HFFc6 (cell line): ENCODE measurements around the gene ZNF410. TPM values are rescaled to one million over a fixed set of nuclear protein-coding genes. Genes with fewer than 3 reads are reported as not detected.
"Not testable (repeated sequence)": the region's sequence is repeated elsewhere in the genome, so short reads cannot be mapped to it uniquely, and the experiment has no call there.

ENCODE experiments used
- DNase-seq: peaks from one replicate; pipeline ENCODE4 v3.0.0-alpha.2; 2018
- H3K27ac Mint-ChIP-seq: 2 replicates; pipeline ENCODE4 v1.8.0; 2020; ENCODE audit warnings: mild to moderate bottlenecking, mixed read lengths
- H3K27me3 Mint-ChIP-seq: 2 replicates; pipeline ENCODE4 v1.8.0; 2021; ENCODE audit warnings: mild to moderate bottlenecking, moderate library complexity, mixed read lengths; ENCODE audit not compliant: insufficient read depth
- H3K36me3 Mint-ChIP-seq: 2 replicates; pipeline ENCODE4 v1.8.0; 2021; ENCODE audit warnings: low read depth, mixed read lengths
- H3K4me1 Mint-ChIP-seq: 2 replicates; pipeline ENCODE4 v1.8.0; 2020; ENCODE audit warnings: low read depth, mixed read lengths
- H3K4me3 Mint-ChIP-seq: 2 replicates; pipeline ENCODE4 v1.8.0; 2020; ENCODE audit warnings: mild to moderate bottlenecking, moderate library complexity, mixed read lengths
- H3K9me3 Mint-ChIP-seq: 2 replicates; pipeline ENCODE4 v1.8.0; 2020; ENCODE audit warnings: mild to moderate bottlenecking, mixed read lengths
- CTCF ChIP-seq: fragments of 200-600 bp; sonication (generic); IDR thresholded peaks from 2 replicates; pipeline ENCODE4 v1.5.0; 2021; ENCODE audit warnings: antibody characterized with exemption, mild to moderate bottlenecking
- long read RNA-seq: library from polyadenylated mRNA; unstranded; transcript quantifications from one replicate; pipeline ENCODE4 v2.0.0, GENCODE V29; 2019
- total RNA-seq, 6 experiments: library from RNA; stranded (reverse); fragmentation: NEBNext Ultra II Directional; extraction: Animal tissue kit (Norgen Biotek cat#: 25700); gene quantifications; 2 replicates in 1 of 6; 3 replicates in 5 of 6; pipeline ENCODE4 v1.2.3, GENCODE V29; 2021

Gene ZNF410
- total RNA-seq = 10 to 100 TPM; 31.5 to 42.5 (median 35.0) TPM
- long read RNA-seq, transcript ZNF410-211 (12 exons, 2,601 nt) = major isoform, 56 of 79 reads
- long read RNA-seq, transcript ZNF410-201 (11 exons, 2,293 nt) = minor isoform, 8 of 79 reads
- long read RNA-seq, partial matches to known transcripts = 6 of 79 reads
- long read RNA-seq, other reads (novel, unspliced or antisense) = 8 of 79 reads

GRCh38 chr14:73886449-73887317, at the start of gene ZNF410:
TSS of gene ZNF410 (plus strand) at chr14:73886859. CDS start at chr14:73892176, 5,317 bp downstream.
- peak within 1 kb of the TSS; percentile 98 for H3K27ac Mint-ChIP-seq
- peaks cover 54% of the 10 kb centered on the region for H3K4me1 Mint-ChIP-seq
- peak within 1 kb of the TSS; percentile 87 for H3K4me3 Mint-ChIP-seq
- H3K36me3 Mint-ChIP-seq = peaks cover 5% of the 10 kb centered on the region; the same call in 1 of the 2 replicates
- H3K27me3 Mint-ChIP-seq = no peaks in the 10 kb centered on the region
- no peaks in the 10 kb centered on the region for H3K9me3 Mint-ChIP-seq
- TF ChIP-seq CTCF = no peak
- DNase-seq = peak; percentile 97

GRCh38 chr14:73838293-73839034, 48.2 kb upstream of the ZNF410 start:
- not testable (repeated sequence) for DNase-seq

GRCh38 chr14:73842201-73842600, 44.5 kb upstream of the ZNF410 start:
- peaks cover 4% of the 10 kb centered on the region for H3K27me3 Mint-ChIP-seq
- H3K27ac Mint-ChIP-seq = no peak overlapping the region
- H3K4me3 Mint-ChIP-seq = no peak overlapping the region
- no peak for DNase-seq
- no peaks in the 10 kb centered on the region for H3K4me1 Mint-ChIP-seq
- H3K36me3 Mint-ChIP-seq = no peaks in the 10 kb centered on the region; the same call in 1 of the 2 replicates
- TF ChIP-seq CTCF = no peak
- peaks cover 7% of the 10 kb centered on the region; the same call in 1 of the 2 replicates for H3K9me3 Mint-ChIP-seq

More at GRCh38 chr14:73838293-73839034, 48.2 kb upstream of the ZNF410 start:
- H3K4me1 Mint-ChIP-seq, H3K27ac Mint-ChIP-seq, H3K4me3 Mint-ChIP-seq, H3K9me3 Mint-ChIP-seq, H3K27me3 Mint-ChIP-seq, H3K36me3 Mint-ChIP-seq: not testable (repeated sequence)

GRCh38 chr14:73842851-73843250, 43.8 kb upstream of the ZNF410 start:
- no peak for DNase-seq
- H3K4me1 Mint-ChIP-seq = no peaks in the 10 kb centered on the region
- peaks cover 7% of the 10 kb centered on the region; the same call in 1 of the 2 replicates for H3K9me3 Mint-ChIP-seq
- TF ChIP-seq CTCF = no peak
- no peak overlapping the region for H3K27ac Mint-ChIP-seq
- H3K4me3 Mint-ChIP-seq = no peak overlapping the region
- no peaks in the 10 kb centered on the region; the same call in 1 of the 2 replicates for H3K36me3 Mint-ChIP-seq
- peaks cover 4% of the 10 kb centered on the region for H3K27me3 Mint-ChIP-seq

GRCh38 chr14:73843296-73843695, 43.4 kb upstream of the ZNF410 start:
- H3K4me1 Mint-ChIP-seq = no peaks in the 10 kb centered on the region
- H3K36me3 Mint-ChIP-seq = no peaks in the 10 kb centered on the region; the same call in 1 of the 2 replicates

More at GRCh38 chr14:73843296-73843695, 43.4 kb upstream of the ZNF410 start:
- H3K9me3 Mint-ChIP-seq = peaks cover 7% of the 10 kb centered on the region; the same call in 1 of the 2 replicates
- no peak for DNase-seq
- peaks cover 4% of the 10 kb centered on the region for H3K27me3 Mint-ChIP-seq
- no peak overlapping the region for H3K27ac Mint-ChIP-seq
- TF ChIP-seq CTCF = no peak
- H3K4me3 Mint-ChIP-seq = no peak overlapping the region
